HG02678 (cell line): Measurements from ENCODE around the gene PNMA8B.

Experiments used
- ATAC-seq: cut with Tn5 transposase; IDR thresholded peaks from one replicate; pipeline ENCODE4 v1.9.1; 2021; ENCODE audit warnings: mild to moderate bottlenecking, moderate library complexity; ENCODE audit not compliant: unreplicated experiment

The PNMA8B gene

DNA sequence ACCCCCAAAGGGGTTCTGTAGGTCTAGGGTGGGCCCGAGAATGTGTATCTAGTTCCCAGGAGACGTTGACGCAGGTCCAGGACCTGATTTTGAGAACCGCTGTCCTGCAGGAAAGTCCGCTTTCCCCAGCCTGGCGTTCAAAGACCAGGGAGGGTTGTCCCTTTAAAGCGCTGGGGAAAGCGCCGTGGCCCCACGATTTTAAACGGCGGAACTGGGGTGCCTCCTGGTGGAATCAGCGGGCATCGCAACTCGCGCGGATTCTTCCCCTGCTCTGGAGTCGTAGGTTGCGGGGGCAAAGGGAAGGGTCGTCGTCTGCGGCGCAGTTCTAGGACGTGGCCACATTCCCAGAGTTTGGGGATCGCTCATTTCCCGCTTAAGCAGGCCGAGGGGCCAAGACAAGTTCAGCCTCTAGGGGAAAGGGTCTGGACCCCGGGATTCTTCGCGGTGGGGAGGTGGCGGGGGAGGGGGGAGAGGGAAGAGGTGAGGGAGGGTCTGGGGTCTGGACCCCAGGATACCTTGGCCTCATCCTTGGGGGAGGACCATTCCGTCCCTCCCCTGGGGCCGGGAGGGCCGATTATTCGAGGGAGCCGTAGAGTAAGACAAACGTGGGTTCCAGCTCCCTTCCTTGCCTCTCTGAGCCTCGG, 7.7 kb downstream of the PNMA8B start:
- no peak for ATAC-seq

DNA sequence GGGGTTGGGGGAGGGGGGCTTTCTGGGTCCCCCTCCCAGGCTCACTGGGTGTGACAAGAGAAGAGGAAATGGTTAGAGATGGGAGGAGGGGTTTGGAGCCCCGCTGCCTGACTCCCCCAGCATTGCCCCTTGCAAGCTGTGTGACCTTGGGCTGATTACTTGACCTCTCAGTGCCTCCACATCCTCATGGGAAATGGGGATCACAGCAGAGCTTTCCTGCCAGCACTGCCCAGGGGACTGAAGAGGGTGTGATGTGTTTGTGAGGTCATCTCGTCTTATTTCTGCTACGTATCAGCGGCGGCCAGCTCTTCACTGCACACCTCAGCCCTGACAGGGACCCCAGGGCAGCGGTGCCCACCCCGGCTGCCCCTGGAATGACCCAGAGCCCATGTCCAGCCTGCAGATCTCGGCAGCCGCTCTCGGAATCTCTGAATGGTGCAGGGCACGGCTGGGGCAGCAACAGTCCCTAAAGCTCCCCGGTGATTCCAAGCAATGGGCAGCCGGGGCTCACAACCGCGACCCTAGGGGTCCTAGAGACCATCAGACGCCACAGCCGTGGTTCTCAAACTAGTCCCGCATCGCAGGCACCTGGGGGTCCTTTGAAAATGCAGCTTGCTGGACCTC, 8.4 kb downstream of the PNMA8B start:
- ATAC-seq = no peak

DNA sequence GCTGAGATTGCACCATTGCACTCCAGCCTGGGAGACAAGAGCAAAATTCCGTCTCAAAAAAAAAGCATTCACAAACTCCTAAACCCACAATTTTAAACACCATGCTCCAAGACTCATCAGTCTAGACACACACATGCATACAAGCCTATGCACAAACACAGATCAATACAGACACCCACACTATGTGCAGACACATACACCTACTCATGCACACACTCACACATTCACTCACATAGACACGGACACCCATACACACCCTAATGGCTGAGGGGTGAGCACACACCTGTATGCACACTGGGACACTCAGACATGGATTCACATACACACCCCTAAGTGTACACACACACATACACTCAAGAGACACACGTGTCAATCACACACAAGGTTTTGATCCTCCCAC, 9.3 kb downstream of the PNMA8B start:
- no peak for ATAC-seq

DNA sequence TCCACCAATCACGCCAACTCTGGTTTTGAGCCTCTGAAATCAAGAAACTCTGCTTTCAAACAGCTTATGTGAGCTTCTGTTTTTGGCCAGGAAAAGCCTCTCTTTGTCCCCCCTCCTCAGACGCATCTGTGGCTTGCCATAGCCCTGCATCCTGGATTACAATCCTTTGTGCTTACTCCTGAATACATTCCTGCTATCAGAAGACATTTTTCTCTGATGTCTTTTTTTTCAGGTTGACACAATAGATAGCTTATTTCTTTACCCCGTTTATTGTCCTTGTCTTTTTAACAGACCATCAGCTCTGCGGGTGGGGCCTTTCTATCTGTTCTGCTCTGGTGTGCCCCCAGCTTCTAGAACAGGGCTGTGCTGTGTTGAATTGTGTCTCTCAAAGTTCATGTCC, 11.0 kb downstream of the PNMA8B start:
- no peak for ATAC-seq

DNA sequence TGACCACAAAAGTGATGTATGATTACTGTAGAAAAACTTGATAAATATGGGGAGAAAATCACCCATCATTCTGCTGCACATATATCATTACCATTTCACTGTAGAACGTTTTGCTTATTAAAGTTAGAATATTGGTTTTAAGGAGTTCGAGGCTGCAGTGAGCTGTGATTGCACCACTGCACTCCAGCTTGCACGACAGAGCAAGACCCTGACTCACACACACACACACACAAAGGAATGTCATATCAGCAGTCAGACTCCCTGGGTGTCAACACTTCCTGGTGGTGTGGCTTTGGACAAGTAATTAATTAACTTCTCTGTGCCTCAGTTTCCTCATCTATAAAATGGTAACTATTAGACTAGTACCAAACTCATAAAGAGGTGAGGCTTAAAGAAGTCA, 13.0 kb downstream of the PNMA8B start:
- ATAC-seq = no peak

DNA sequence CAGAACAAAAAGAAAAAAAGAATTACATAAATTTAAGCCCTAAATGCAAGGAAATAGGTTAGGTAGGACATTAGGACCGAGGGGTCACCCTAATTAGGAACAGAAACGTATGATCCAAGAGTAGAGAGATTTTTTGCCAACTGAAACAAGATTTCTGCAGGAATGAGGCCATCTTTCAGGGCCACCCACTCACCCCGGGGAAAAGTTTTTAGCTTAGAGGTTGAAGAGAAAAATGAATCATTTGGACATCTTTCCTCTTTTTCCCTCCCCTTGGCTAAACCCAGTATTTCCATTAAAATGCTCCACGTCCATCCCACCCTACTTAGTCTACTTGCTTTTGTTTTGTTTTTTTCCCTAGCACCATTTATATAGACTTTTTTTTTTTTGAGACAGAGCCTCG, 13.7 kb downstream of the PNMA8B start:
- no peak for ATAC-seq

DNA sequence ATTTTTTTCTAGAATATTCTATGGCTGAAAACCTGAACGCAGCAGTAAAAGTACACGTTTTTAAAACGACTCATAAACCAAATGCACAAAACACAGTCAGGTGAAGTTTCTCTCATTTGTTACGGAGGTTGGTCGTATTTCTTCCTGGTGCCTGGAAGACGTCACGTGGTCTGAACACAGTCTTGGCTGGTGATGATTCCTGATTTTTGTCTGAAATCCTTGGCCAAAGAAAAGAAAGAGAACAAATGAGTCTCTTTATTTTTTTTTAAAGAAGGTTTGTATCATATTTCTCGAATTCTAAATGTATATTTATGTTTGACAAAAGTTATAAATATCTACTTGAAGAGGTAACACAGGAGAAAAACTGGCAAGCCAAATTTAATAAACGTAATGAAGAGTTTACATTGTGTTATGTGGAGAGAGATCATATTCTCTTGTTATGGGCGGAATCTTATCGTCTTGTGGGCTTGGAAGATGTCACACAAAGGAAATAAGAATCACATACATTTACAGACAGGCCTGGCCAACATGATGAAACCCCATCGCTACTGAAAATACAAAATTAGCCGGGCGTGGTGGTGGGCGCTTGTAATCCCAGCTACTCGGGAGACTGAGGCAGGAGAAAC, 14.3 kb downstream of the PNMA8B start:
- ATAC-seq = no peak

DNA sequence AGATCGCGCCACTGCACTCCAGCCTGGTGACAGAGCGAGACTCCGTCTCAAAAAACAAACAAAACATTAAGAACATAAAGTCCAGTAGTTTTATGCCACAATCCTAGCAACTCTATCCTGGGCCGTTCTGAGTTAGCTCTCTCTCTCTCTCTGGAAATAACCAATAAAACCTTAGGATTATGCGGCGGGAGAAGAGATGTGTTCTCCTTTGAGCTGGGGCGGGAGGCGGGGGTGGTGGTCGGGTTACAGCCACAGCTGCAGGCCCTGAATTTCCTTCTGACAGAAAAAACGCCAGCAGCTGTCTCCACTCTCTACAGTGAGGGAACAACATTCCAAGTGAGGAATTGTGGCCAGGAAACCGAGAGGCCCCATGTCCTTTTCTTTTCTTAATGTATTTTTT, 15.3 kb downstream of the PNMA8B start:
- no peak for ATAC-seq

DNA sequence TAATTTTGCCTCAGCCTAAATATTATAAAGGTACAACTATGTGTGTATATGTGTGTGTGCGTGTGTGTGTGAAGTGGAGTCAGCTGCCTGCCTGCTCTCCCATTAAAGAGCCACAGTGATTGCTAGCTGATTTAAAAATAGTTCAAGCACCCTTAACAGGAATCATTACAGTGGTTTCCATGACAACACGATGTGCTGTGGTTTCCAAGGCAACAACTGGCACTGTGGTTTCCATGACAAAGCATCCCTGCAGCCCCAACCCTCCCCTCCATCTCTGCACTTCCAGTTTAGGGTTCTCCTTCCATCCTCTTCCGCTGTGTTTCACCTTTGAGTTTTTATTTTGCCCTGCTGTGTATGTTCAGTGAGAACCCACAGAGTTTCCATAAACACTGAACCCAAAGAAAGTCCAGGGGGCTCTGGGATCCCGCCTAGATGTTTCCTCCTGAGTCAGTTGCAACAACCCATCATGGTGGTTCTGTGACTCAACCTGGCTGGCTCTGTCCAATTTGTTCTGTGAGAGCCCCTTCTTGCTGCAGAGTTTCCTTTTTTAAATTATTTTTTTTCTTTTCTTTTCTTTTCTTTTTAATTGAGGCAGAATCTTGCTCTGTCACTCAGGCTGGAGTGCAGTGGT, 17.2 kb downstream of the PNMA8B start:
- no peak for ATAC-seq

DNA sequence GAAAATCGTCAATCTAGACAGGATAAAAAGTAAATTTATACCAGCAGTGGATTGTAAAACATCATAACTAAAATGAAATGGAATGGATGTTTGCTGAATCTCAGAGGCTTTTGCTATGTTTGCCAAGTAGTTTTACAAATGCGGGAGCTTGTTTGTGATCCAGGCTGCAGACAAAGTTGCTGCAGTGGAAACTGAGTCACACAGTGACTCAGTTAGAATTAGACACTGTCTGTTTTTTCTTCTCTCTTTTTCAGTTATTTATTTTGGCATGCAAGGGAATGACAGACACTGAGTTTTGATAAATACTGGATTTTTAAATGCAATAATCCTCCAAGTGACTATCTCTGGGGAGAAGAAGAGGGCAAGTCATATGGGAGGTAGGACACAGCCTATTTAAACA, 19.7 kb downstream of the PNMA8B start:
- ATAC-seq = no peak

DNA sequence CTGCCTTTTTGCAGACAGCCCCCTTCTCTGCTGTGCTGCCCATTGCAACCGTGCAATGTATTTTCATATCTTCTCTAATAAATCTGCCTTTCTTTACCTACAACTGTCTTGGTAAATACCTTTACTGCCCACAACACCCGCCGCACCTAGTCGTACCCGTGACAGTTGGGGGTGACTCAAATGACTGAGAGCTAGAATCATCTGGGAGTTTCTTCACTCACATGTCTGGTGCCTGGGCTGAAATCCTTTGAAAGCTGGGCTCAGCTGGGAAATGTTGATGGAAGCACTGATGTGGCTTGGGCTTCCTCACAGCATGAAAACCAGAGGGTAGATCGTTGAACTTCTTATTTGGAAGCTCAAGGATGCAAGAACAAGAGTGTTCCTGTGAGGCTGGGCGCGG, 21.5 kb downstream of the PNMA8B start:
- no peak for ATAC-seq

DNA sequence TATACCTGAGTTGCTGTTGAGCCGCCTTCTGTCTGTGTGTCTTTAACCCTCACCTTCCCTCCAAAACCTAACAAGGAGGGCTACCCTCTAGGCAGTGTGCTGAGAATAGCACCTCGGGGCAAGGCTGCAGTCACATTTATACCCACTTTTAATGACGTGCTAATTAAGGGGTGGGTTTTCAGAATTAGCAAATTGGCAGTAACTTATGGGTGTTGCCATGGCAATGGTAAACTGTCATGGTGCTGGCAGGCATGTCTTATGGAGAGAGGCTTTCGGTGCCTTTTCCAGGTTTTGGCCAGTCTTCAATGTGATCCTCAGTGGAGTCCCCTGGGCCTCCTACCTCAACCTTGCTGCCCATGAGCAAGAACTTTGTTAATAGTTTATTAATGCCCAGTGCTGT, 23.1 kb downstream of the PNMA8B start:
- no peak for ATAC-seq

DNA sequence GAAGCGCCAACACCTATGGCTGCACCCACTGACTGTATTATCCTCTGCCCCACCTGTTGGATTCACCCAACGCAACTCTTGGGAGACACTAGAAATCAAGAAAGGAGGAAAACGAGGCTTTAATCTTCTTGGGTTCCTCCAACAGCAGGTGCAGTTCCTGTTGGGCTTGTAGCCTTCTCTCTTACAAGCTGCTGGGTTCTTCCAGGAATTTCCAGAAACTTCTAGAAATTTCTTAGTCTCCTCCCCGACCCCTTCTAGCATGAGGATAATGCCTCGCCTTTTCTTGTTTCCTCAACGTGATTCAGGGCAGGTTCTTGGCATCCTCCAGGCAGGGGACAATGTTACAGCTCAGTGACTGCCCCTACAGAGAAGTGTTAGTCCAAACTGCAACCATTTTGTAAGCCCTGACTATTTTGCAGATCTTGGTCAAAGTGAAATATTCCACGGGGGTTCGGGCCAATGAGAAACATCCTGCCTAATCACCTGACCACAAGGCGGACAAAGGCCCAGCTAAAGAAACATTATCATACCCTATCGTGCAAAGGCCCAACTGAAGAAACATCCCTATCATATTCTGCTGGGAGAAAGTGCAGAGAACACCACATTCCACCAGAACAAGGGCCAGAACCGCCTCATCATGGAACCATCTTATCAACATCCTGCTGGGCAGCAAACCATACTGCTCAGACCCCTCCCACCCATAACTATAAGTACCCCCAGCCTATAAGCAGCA, 23.7 kb downstream of the PNMA8B start:
- ATAC-seq = no peak

DNA sequence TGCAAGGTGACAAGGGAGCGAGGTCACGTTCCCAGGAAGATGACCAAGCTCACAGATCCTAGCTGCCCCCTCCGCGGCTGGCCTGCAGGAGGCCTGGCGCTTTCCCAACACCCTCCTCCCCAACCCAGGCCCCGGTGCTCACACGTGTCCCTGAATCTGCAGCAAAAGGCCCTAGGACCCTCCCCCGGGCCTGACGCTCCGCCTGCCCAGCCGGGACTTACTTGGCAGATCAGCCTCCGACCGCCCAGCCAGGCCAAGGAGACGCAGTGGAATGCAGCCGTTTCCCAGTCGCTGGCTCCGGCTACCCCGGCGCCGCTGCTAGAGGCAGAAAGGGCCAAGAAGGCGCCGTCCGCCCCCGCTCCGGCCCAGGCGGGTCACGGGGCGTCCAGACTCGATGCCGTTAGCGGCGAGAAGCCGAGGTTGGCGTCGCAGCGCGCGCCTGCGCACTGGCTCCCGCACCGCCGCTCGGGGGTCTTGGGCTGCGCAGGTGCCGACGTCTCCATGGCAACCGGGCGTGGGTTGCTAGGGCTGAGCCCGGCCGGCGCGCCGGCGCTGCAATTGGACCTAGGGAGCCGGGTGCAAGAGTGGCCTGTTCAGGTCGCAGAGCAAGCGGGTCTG, 24.4 kb downstream of the PNMA8B start, which contains the start of gene PNMA8A:
Gene PNMA8A (minus strand): TSS at position 448 of the 618 bp plus-strand sequence. CDS start 528 bp downstream, outside the sequence.
- no peak for ATAC-seq

DNA sequence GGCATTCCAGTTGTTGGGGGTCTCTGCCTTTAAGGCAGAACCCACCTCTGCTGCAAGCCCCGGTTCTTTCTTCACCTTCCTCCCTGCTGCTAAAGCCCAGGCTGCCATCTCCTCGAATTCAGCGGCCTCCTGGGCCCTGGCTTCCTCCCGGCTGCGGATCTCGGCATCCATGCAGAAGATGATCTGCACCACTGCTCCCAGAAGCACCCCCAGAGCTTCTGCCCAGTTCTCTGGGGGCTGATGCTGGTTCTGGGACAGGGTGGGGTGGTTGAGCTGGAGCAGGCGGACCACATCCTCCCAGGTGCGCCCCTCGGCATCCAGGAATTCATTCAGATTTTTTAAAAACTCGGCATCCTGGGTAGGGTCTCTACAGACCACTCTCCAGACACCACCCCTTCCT, 25.3 kb downstream of the PNMA8B start:
- no peak for ATAC-seq

DNA sequence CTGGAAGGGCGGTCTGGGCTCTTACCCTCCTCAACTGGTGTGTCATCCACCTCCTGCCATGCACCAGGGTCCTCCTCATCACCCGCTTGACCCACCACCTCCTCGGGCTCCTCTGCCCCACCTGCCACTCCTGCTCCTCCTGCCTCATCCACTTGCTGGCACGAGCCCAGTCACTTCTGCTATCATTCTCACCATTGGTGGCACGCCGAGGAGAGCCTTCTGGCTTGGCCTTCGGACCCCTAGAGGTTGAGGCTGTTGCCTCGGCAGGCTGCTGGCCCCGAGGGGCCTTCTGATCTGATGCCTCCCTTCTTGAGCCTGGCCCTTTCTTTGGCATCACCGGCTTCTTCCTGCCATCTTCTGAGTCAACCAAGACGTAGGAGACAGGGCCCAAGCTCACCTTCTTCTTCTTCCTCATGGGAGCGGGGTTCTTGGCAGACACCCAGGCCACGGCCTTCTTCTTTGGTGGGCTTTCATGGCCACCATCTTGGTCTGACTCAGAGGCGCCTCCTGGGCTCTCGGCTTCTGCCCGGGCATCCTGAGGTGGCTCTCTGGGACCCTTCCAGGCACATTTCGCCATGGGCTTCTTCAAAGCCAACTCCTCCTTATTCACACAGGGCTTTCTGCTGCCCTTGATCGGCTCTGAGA, 26.0 kb downstream of the PNMA8B start:
- no peak for ATAC-seq

DNA sequence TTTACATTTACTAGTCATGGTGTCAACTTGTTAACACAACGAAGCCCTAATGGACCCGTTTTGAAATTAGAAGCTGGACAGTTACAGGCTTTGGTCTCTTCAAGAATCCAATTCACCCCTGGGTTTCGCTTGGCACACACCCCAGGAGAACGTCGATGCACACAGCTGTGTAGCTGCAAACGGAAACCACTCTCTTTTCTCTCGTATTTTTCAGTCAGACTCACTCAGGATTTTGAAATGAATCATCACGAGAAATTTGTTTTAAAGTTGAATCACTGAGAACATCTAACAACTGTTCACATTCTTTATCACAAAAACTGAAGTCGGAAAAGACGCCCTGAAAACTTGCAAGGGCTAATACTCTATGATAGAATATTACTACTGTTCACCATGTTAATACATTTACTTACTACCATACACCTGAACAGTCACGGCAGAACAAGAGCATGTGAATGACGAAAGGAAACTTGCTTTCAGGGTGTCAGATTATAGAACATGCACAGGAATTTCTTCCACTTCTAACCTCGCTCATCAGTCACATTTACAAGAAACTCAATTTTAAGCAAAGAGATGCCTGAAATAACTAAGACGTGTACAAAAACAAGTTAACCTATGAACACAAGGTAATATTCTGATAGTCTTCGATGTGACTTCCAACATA, 29.0 kb downstream of the PNMA8B start:
- no peak for ATAC-seq

DNA sequence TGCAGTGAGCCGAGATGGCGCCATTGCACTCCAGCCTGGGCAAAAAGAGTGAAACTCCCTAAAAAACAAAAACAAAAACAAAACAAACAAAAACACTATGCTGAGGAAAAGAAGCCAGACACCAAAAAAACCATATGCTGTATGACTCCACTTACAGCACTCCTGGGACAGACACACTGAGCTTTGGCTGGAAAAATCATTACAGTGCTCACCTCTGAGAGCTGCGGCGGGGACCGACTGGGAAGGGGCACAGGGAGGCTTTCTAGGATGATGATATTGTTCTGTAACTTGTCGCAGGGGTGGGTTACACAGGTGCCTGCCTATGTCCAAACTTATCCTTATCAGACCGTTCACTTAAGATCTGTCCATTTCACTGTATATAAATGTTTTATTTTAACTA, 32.2 kb downstream of the PNMA8B start:
- ATAC-seq = no peak

DNA sequence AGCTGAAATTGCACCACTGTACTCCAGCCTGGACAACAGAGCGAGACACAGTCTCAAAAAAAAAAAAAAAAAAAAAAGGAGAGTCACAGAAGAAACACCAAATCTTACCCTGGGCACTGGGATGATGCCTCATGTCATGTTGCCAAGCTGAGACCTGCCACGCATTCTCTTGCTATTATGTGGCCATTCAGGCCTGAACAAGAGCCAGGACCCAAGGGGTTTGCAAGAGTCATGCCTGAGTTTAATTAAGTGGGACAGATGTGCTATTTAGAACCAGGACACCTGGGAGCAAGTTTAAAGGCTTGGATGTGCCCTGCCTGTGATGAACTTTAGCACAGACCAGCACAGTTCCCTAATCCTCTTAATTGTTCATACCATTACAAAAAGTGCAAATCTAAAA, 34.1 kb downstream of the PNMA8B start:
- no peak for ATAC-seq

DNA sequence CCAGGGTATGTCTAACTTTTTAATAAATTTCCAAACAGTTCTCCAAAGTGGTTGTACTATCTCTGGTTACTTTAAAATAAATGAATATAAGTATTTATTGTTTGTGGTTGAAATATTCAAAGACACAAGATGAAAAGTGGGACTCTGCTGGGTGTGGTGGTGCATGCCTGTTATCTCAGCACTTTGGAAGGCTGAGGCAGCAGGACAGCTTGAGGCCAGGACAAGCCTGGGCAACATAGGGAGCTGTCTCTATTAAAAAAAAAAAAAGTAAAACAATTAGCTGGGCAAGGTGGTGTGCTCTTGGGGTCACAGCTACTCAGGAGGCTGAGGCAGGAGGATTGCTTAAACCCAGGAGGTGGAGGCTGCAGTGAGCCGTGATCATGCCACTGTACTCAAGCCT, 34.7 kb downstream of the PNMA8B start:
- no peak for ATAC-seq
